Bronchial smooth muscle cell (primary cell): Measurements from ENCODE around the gene EFHB. TPM values are rescaled to one million over a fixed set of nuclear protein-coding genes. Genes with fewer than 3 reads are reported as not detected.

Source experiments
- total RNA-seq: library from RNA; depleted of rRNA; stranded (reverse); fragments of >200 nt; gene quantifications from 2 replicates; pipeline ENCODE4 v1.2.1, GENCODE V29; 2014

Gene EFHB, protein sequence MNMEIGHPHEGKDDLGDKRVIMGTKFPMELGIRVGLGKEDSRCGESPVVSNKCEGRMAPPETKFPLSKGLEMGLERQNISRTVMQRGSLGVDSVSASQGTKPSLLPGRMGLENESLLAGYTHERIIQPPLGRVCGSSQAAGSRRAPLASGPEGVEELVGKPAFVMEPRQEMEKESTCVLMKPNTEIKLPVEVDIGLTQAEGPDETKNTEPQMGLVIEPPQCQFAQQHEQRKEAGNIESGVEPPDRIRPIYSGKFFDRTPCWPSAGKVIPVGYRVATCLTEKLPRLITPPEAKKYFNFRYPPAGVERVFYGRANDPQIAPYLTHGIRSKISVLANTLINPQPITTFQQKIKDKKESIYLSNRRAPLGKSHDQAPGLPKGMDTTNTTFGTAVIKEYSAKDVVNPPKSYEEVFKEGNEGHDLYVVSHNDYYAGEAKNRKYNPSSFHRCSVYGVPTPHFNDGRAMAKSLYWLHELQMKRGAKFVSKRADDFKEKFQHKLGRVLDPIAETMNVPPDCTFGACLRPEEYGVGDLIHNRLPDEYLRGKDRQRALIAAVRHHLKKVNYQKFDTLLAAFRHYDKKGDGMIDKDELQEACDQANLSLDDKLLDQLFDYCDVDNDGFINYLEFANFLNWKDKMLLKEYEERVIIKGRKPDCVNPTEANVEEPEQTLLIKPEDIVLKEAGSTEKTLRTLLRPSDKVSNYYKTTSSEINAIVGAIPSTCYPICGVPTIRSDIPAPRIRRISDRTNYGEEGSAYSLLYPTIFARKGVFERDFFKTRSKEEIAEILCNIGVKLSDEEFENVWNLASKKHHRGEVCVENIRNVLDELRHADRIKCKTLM
- 0.16 TPM in 1 of 2 replicates, not detected in the other for total RNA-seq

DNA sequence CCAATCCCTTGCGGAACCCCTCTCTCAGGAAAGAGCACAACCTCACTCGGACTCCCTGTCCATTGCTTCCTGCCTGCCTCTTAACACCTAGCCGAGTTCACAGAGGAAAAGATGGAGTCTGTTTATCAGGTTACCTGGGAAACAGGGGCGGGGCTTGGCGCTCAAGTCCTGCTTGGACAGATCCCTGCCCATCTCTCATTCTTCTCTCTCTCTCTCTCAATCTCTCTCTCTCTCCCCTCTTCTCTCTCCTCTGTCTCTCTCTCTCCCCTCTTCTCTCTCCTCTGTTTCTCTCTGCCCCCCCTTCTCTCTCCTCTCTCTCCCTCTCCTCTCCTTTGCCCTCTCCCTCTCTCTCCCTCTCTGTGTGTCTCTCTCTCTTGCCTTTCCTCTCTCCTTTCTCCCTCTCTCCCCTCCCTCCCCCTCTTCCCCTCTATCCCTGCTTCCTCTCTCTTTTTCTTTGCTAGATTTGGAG, at the start of gene EFHB:
Gene EFHB (minus strand): TSS at position 120 of the 469 bp plus-strand sequence. CDS start 199 bp downstream, outside the sequence.

DNA sequence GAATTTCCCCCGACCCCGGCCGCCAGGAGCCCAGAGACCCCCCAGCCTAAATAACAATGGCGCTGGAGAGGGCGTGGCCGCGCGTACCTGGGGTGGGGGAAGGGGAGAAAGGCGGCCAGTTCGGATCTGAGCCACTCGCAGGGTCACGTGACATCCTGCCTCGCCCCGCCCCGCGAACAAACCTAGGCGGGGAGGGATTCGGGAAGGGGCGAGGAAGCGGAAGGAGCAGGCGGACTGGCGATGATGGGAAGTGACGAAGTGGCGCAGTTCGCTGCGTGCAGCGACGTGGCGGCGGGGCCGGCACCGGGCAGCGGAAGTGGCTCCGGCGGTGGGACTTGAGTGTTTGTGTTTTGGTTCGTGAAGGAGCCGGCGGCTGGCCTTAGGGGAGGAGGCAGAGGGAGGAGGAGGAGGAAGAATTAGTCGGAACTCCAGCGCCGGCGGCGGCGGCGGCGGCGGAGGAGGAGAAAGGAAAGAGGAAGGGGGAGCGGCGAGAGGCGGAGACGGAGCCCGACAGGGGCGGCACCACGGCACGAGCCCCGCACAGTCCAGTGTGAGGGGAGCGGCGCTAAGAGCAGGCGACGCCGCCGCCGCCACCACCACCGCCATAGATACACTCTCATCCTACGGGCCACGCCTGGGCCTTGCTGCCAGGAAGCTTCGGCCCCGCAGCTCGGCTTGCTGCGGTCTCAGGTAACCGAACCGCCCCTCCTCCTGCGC, 13.0 kb upstream of the EFHB start, which contains the start of gene RAB5A:
Gene RAB5A (plus strand): TSS at position 266 of the 717 bp plus-strand sequence. CDS start 3,802 bp downstream, outside the sequence.

Other genes starting within 250 kb of the EFHB start
- 20.3 and 33.9 TPM in 2 replicates for gene RAB5A, start 12.9 kb upstream of the EFHB start, total RNA-seq
- not detected in 2 replicates for gene PP2D1, start 78.0 kb upstream of the EFHB start, total RNA-seq
- gene KAT2B, start 106.2 kb upstream of the EFHB start, total RNA-seq = 8.7 and 9.1 TPM in 2 replicates